ENCODE results near the gene PPP1R13L.
"Not testable (repeated sequence)": the region's sequence is repeated elsewhere in the genome, so short reads cannot be mapped to it uniquely, and the experiment has no call there.

Gene PPP1R13L

GRCh38 chr19:45431008-45431407 lies 26.1 kb upstream of the PPP1R13L start:
- peak; percentile 49 for DNase-seq

DNA sequence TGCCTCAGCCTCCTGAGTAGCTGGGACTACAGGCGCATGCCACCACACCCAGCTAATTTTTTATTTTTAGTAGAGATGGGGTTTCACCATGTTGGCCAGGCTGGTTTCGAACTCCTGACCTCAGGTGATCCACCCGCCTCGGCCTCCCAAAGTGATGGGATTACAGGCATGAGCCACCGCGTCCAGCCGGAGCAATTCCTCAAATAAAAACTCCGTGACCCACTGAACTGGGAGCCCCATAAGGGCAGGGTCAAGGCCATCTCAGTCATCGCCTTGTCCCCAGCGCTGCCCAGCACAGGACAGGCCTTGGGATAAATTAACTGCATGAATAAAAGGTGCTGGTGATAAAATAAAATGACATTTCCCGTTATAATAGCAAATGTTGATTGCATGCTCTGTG lies 25.0 kb upstream of the PPP1R13L start:
- DNase-seq, result not testable (repeated sequence)

- no peak for DNase-seq
Measured at GRCh38 chr19:45428384-45429231, 23.7 kb upstream of the PPP1R13L start.

GRCh38 chr19:45424191-45425058 lies 19.6 kb upstream of the PPP1R13L start:
- DNase-seq, result peak; percentile 89

GRCh38 chr19:45423589-45424190 lies 18.8 kb upstream of the PPP1R13L start, which contains the start of gene ERCC1:
ERCC1 (minus strand) TSS chr19:45423917; CDS start chr19:45423374, 543 bp downstream.
- DNase-seq, result peak; percentile 79

DNA sequence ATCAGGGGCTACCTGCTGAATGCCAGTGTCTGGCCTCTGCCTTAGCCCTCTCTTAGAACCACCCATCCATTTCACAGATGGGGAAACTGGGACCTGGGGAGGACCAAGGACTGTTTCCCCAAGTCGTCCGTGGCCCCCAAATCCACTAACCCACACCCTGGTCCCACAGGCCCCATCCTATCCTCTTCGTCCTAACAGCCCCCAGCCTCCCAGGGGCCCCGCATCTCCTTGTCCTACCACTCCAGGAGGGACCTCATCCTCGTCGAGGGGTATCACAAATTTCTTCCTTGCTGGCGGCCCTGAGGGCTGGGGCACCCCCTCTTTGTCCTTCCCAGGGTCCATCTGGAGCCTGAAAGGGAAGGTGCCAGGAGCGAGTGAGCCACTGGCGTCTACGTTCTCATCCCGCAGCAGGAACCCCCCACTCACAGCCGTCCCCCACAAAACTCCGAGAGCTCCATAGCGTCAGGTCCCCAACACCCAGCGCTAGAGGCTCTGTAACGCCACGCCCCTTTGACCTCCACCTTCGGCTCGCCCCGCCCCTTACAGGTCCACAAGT lies 18.2 kb upstream of the PPP1R13L start:
- DNase-seq, result no peak

GRCh38 chr19:45421947-45422498 lies 17.2 kb upstream of the PPP1R13L start:
- DNase-seq, result no peak

DNA sequence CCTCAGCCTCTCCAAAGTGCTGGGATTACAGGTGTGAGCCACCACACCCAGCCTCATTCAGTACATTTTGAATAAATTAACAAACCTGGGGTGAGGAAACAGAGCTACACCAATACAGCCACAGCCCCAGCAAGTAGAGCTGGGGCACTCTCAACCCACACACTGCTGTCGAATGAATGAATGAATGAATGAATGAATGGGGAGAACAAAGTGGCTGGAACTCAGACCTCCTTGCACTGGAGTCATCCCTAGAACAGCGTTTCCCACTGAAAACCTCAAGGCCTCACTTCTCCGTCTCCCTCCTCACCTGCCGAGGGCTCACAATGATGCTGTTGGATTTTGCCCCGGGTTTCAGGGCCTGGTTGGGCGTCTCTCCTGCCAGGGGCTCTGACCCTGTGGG lies 16.0 kb upstream of the PPP1R13L start:
- DNase-seq, result no peak

- DNase-seq, result no peak
Measured at GRCh38 chr19:45420356-45420755, 15.5 kb upstream of the PPP1R13L start.

DNA sequence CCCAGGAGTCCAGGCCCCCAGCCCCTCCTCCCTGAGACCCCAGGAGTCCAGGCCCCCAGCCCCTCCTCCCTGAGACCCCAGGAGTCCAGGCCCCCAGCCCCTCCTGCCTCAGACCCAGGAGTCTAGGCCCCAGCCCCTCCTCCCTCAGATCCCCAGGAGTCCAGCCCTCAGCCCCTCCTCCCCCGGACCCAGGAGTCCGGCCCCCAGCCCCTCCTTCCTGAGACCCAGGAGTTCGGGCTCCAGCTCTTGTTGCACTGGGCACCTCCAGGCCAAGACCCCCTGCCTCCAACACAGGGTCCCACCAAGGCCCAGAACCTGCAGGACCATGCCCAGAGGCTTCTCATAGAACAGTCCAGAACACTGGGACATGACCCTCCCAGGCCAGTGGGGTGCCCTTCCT lies 15.0 kb upstream of the PPP1R13L start:
- no peak for DNase-seq

GRCh38 chr19:45419396-45419795 lies 14.5 kb upstream of the PPP1R13L start:
- DNase-seq, result peak; percentile 82

- DNase-seq, result no peak
Measured at GRCh38 chr19:45418802-45419201, 13.9 kb upstream of the PPP1R13L start.

DNA sequence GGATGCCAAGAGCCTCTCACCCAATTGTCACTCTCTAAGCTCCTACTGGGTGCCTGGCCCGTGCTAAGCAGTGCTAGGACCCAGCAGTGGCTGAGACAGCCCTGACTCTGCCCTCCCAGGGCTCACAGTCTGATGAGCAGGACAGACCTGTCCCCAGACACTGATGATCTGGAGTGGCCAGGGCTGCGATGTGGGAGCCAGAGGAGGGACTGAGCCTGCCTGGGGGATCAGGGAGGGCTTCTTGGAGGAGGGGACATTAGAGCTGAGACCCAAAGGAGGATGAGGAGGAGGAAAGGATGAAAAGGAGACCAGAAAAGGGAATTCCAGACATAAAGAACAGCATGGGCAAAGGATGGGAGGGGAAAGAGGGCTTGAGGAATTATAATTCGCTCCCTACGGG lies 12.3 kb upstream of the PPP1R13L start:
- DNase-seq, result no peak

GRCh38 chr19:45414468-45414867 lies 9.6 kb upstream of the PPP1R13L start:
- no peak for DNase-seq

DNA sequence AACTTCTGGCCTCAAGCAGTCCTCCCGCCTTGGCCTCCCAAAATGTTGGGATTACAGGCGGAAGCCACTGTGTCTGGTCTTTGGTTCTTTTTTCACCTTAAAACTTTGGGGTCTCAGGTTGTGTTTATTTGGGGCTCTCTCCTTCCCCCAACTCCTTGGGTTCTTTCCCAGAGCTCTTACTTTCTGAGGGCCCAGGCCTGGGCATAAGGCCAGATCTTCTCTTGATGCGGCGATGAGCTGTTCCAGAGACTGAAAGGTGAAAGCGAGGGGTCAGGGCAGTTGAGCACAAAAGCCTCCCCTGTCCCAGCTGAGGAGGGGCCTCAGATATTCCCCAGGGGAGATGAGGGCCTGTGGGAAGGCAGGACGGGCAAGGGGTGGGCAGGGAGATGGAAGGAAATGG lies 8.6 kb upstream of the PPP1R13L start:
- no peak for DNase-seq

- DNase-seq, result not testable (repeated sequence)
Measured at GRCh38 chr19:45410330-45410729, 5.5 kb upstream of the PPP1R13L start.

GRCh38 chr19:45409557-45409920 lies 4.7 kb upstream of the PPP1R13L start:
- peak; percentile 45 for DNase-seq

DNA sequence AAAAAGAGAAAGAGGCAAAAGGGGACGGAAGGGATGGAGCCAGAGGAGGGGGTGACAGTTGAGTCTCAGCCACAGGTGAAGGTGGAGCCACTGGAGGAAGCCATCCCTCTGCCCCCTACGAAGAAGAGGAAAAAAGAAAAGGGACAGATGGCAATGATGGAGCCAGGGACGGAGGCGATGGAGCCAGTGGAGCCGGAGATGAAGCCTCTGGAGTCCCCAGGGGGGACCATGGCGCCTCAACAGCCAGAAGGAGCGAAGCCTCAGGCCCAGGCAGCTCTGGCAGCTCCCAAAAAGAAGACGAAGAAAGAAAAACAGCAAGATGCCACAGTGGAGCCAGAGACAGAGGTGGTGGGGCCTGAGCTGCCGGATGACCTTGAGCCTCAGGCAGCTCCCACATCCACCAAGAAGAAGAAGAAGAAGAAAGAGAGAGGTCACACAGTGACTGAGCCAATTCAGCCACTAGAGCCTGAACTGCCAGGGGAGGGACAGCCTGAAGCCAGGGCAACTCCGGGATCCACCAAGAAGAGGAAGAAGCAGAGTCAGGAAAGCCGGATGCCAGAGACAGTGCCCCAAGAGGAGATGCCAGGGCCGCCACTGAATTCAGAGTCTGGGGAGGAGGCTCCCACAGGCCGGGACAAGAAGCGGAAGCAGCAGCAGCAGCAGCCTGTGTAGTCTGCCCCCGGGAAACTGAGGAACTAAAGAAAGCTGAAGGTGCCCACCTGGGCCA lies 4.1 kb upstream of the PPP1R13L start:
- DNase-seq, result no peak

DNA sequence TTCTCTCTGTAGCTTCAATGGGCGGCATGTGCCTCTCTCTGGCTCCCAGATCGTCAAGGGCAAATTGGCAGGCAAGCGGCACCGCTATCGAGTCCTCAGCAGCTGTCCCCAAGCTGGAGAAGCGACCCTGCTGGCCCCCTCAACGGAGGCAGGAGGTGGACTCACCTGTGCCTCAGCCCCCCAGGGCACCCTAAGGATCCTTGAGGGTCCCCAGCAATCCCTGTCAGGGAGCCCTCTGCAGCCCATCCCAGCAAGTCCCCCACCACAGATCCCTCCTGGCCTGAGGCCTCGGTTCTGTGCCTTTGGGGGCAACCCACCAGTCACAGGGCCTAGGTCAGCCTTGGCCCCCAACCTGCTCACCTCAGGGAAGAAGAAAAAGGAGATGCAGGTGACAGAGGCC lies 3.3 kb upstream of the PPP1R13L start:
- DNase-seq, result no peak

DNA sequence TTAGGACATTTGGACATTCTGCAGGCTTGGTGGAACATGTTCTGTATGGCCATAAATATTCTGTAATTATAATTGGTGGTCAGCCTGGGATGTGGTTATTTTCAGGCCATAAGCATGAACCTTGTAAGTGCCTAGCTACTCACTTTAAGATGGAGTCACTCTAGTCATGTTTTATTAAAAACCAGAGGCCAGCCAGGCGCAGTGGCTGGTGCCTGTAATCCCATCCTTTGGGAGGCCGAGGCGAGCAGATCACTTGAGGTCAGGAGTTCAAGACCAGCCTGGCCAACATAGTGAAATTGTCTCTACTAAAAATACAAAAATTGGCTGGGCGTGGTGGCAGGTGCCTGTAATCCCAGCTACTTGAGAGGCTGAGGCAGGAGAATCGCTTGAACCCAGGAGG lies 2.7 kb upstream of the PPP1R13L start:
- DNase-seq, result not testable (repeated sequence)

DNA sequence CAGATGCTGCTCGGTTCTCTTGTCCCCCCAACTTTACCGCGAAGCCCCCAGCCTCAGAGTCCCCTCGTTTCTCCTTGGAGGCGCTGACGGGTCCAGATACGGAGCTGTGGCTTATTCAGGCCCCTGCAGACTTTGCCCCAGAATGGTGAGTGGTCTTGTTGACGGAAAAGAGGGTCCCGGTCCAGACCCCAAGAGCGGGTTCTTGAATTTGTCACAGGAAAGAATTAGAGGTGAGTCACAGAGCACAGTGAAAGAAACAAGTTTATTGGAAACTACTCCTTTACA lies 2.2 kb upstream of the PPP1R13L start:
- no peak for DNase-seq
